ENCODE data around the gene RBM14.
"Not testable (repeated sequence)": the region's sequence is repeated elsewhere in the genome, so short reads cannot be mapped to it uniquely, and the experiment has no call there.

RBM14 gene

GRCh38 chr11:66598993-66599392 lies 17.4 kb upstream of the RBM14 start:
- no peak for DNase-seq

GRCh38 chr11:66600219-66600618 lies 16.2 kb upstream of the RBM14 start:
- DNase-seq: no peak

- DNase-seq: no peak
Observed at GRCh38 chr11:66600631-66601233, 15.7 kb upstream of the RBM14 start.

- no peak for DNase-seq
Observed at GRCh38 chr11:66603072-66603471, 13.4 kb upstream of the RBM14 start.

- no peak for DNase-seq
Observed at GRCh38 chr11:66604155-66604554, 12.3 kb upstream of the RBM14 start.

- not testable (repeated sequence) for DNase-seq
Observed at GRCh38 chr11:66606608-66607007, 9.8 kb upstream of the RBM14 start.

GRCh38 chr11:66607126-66607834 lies 9.2 kb upstream of the RBM14 start:
- no peak for DNase-seq

GRCh38 chr11:66609721-66610617 lies 6.5 kb upstream of the RBM14 start:
- peak in 1 of 2 experiments; percentile 41 for DNase-seq

- DNase-seq: no peak
Observed at GRCh38 chr11:66612458-66612857, 4.0 kb upstream of the RBM14 start.

- DNase-seq: no peak
Observed at GRCh38 chr11:66614073-66614472, 2.4 kb upstream of the RBM14 start.

GRCh38 chr11:66617155-66617834 lies 865 bp downstream of the RBM14 start:
- no peak for DNase-seq

- no peak for DNase-seq
Observed at GRCh38 chr11:66619080-66619554, 2.7 kb downstream of the RBM14 start.

- peak; percentile 45 to 62 for DNase-seq
Observed at GRCh38 chr11:66624450-66624849, 8.0 kb downstream of the RBM14 start.

- DNase-seq: no peak
Observed at GRCh38 chr11:66625041-66625751, 8.8 kb downstream of the RBM14 start.

GRCh38 chr11:66625752-66626149 lies 9.3 kb downstream of the RBM14 start:
- no peak for DNase-seq

GRCh38 chr11:66626382-66626781 lies 10.0 kb downstream of the RBM14 start:
- DNase-seq: no peak

- no peak for DNase-seq
Observed at GRCh38 chr11:66626926-66627325, 10.5 kb downstream of the RBM14 start.

- DNase-seq: no peak
Observed at GRCh38 chr11:66628061-66628603, 11.7 kb downstream of the RBM14 start.

- no peak for DNase-seq
Observed at GRCh38 chr11:66629356-66629755, 12.9 kb downstream of the RBM14 start.

GRCh38 chr11:66631883-66632282 lies 15.5 kb downstream of the RBM14 start:
- DNase-seq: no peak

GRCh38 chr11:66632952-66633351 lies 16.5 kb downstream of the RBM14 start:
- DNase-seq: no peak

GRCh38 chr11:66636411-66636810 lies 20.0 kb downstream of the RBM14 start:
- no peak for DNase-seq

All from NCI-H524 (cell line).